ENCODE data around the gene SCD5. TPM values are rescaled to one million over a fixed set of nuclear protein-coding genes. Genes with fewer than 3 reads are reported as not detected.

SCD5 gene
- total RNA-seq, 2 donors from 2014 or later = 51.4 TPM

DNA sequence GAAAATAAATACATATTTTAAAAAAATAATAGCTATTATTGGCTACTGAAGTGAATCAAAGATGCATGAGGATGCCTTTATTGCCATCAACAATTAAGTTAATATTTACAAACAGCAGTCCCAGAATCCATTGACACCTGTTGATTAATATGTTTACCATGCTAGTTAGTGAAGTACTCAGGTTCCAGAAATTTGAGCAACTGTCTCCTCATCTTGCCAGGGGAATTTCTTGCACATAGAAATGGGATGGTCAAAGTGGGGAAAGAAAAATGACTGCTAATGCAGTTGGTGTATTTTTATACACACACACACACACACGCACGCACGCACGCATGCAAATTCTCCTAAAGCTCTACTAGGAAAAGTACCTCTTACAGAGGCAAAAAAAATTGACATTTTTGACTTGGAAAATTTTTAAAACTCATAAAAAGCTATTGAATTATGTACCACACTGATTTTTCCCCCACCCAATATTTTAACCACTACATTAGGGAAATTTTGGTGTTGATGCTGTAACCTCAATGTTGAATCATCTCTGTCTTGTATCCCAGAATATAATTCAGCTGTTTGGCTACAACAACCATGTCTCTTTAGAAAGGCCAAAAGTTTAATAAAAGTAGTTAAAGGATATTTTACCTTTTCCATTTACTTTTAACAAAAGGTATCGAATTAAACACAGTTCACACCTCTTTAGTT lies 131.5 kb downstream of the SCD5 start:
- no peaks in the 10 kb centered on the region for H3K27me3 ChIP-seq
- intact Hi-C loops (cut with DNase I) = no loop called here
- TF ChIP-seq, protein P1, sequence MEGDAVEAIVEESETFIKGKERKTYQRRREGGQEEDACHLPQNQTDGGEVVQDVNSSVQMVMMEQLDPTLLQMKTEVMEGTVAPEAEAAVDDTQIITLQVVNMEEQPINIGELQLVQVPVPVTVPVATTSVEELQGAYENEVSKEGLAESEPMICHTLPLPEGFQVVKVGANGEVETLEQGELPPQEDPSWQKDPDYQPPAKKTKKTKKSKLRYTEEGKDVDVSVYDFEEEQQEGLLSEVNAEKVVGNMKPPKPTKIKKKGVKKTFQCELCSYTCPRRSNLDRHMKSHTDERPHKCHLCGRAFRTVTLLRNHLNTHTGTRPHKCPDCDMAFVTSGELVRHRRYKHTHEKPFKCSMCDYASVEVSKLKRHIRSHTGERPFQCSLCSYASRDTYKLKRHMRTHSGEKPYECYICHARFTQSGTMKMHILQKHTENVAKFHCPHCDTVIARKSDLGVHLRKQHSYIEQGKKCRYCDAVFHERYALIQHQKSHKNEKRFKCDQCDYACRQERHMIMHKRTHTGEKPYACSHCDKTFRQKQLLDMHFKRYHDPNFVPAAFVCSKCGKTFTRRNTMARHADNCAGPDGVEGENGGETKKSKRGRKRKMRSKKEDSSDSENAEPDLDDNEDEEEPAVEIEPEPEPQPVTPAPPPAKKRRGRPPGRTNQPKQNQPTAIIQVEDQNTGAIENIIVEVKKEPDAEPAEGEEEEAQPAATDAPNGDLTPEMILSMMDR (IDR thresholded peaks at IDR 0.05) = no peak
- TF ChIP-seq POLR2A (IDR thresholded peaks at IDR 0.05) = no peak
- H3K4me1 ChIP-seq = no peaks in the 10 kb centered on the region
- no peak for DNase-seq
- H3K4me3 ChIP-seq = no peak overlapping the region
- ATAC-seq = no peak
- H3K9me3 ChIP-seq = no peaks in the 10 kb centered on the region
- H3K27ac ChIP-seq = no peak overlapping the region
- 90 to 94% methylated on average over 5 of the region's 5 CpGs for WGBS, 2 donors
- H3K36me3 ChIP-seq (replicated peaks in 1 of 2; ENCODE audit: insufficient read depth in 1 of 2, low read depth in 2 of 2) = no peaks in the 10 kb centered on the region

DNA sequence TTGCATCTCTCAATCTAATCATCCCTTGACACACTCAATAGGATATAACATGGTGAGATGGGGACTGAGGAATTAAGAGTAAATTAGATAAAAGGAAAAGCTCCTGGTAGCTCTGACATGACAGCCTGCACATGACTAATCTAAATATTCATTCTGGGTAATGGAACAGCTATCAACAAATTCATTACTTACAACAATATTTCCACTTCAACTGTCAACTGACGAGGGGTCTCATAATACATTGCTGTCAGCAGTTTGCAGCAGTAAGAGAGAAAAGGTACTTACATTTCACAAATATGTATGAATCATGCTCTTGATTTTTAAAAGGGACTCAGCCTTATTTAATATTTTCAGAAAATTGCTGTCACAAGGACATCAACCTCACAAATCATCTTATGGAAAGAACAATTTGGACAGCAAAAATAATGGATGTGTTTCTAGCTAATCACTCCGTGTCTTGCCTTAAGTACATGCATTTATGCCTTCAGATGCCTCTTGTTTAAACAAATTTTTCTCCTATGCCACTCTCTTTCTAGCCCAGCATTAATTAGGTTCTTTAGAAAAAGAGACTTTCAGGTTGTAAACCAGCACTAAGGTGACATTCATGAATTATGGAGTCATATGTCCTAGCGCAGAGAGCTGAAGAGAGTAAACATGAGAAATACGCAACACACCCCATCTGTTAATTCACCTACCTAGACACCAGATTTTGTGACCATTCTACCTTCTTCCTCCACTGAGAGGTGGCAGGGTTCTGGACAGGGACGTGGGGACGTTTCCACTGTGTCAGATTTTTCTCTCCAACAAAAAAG lies 137.2 kb downstream of the SCD5 start:
- ATAC-seq (peak; percentile 27), DNase-seq (no peak)
- intact Hi-C loops (cut with DNase I) = no loop called here
- Histone ChIP-seq H3K4me1 (no peaks in the 10 kb centered on the region), H3K4me3 (no peak overlapping the region), H3K27ac (no peak overlapping the region), H3K27me3 (no peaks in the 10 kb centered on the region), H3K36me3 (replicated peaks in 1 of 2; ENCODE audit: insufficient read depth in 1 of 2, low read depth in 2 of 2) (no peaks in the 10 kb centered on the region), H3K9me3 (no peaks in the 10 kb centered on the region)
- WGBS, 2 donors = 84 to 88% methylated on average over 6 of the region's 6 CpGs
- TF ChIP-seq POLR2A (IDR thresholded peaks at IDR 0.05) = no peak
- TF ChIP-seq, protein P1 (IDR thresholded peaks at IDR 0.05) = no peak

DNA sequence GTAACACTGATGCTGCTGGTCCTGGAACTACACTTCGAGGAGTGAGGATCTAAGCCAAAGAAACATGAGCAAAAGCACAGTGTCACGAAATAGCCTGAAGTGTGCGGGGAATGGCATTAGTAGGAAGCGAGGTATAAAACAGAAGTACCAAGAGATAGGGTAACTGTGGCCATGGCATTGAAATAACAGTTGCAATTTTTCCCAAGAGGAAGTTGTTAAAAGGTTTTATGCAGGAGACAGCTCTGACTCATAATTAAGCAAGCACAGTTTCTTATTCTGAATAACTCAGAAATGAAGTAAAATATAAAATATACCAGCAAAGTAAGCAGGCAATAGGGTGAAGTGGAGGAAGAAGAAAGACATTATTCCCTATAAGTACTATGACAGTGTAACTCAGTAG lies 146.5 kb downstream of the SCD5 start:
- H3K27ac ChIP-seq = peak overlapping the region in 2 of 4 donors; percentile 44 to 55
- no peaks in the 10 kb centered on the region for H3K9me3 ChIP-seq
- intact Hi-C loops (cut with DNase I) = no loop called here
- H3K4me1 ChIP-seq = peaks cover 6% of the 10 kb centered on the region
- DNase-seq (peak in 2 of 4 donors; percentile 21 to 24), ATAC-seq (no peak)
- no peaks in the 10 kb centered on the region for H3K27me3 ChIP-seq
- no peak overlapping the region for H3K4me3 ChIP-seq
- TF ChIP-seq POLR2A (IDR thresholded peaks at IDR 0.05) = no peak
- TF ChIP-seq, protein P1 (IDR thresholded peaks at IDR 0.05) = no peak
- WGBS, 2 donors = 12 to 29% methylated on average over 3 to 4 of the region's 4 CpGs
- no peaks in the 10 kb centered on the region for H3K36me3 ChIP-seq (replicated peaks in 1 of 2; ENCODE audit: insufficient read depth in 1 of 2, low read depth in 2 of 2)

DNA sequence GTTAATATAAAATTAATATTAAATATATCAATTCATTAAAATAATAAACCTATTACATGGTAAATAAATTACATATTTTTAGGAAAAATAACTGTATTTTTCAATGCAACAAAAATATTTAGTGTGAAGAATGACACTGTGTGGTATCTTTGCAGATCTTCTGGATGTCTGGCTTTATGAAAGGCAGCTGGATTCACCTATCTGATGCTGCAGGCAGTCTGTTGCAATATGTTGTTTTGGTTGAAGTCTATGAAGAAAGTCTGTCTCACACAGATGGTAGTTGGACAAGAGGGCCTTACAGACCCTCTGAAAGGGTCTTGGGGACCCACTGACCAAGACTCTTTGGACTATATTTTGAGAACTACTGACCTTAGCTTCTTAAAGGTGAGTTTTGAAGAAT lies 147.7 kb downstream of the SCD5 start:
- DNase-seq (no peak), ATAC-seq (no peak)
- no peak for TF ChIP-seq POLR2A (IDR thresholded peaks at IDR 0.05)
- TF ChIP-seq, protein P1 (IDR thresholded peaks at IDR 0.05) = no peak
- Histone ChIP-seq H3K9me3 (no peaks in the 10 kb centered on the region), H3K36me3 (replicated peaks in 1 of 2; ENCODE audit: insufficient read depth in 1 of 2, low read depth in 2 of 2) (no peaks in the 10 kb centered on the region), H3K4me1 (peaks cover 6% of the 10 kb centered on the region), H3K27me3 (no peaks in the 10 kb centered on the region), H3K27ac (no peak overlapping the region), H3K4me3 (no peak overlapping the region)
- intact Hi-C loops (cut with DNase I) = no loop called here
